ENCODE results near the gene LONP2. TPM values are rescaled to one million over a fixed set of nuclear protein-coding genes. Genes with fewer than 3 reads are reported as not detected.

The LONP2 gene
- polyA plus RNA-seq, 3 donors, result 21.5 to 35.6 (median 26.0) TPM

- Histone ChIP-seq H4K20me1 (ENCODE audit: insufficient read depth, low read length) (peaks cover 99% of the 10 kb centered on the region), H3K27me3 (ENCODE audit: control insufficient read depth in 2 of 2, insufficient read depth in 2 of 2, low read length in 2 of 2) (no peaks in the 10 kb centered on the region), H3K4me1 (ENCODE audit: control insufficient read depth in 1 of 2, insufficient read depth in 2 of 2, low read length in 2 of 2) (peaks cover 64 to 87% of the 10 kb centered on the region in 2 donors), H3K36me3 (replicated peaks in 1 of 2; ENCODE audit: control insufficient read depth in 1 of 2, insufficient read depth in 2 of 2, low read length in 2 of 2) (no peaks in the 10 kb centered on the region), H3K9ac (ENCODE audit: insufficient read depth, low read length, poor library complexity, severe bottlenecking) (no peak overlapping the region), H3K79me2 (ENCODE audit: insufficient read depth, low read length) (peaks cover 100% of the 10 kb centered on the region), H2AFZ (ENCODE audit: insufficient read depth, low read depth, low read length, poor library complexity, severe bottlenecking) (no peak overlapping the region), H3K9me3 (replicated peaks in 1 of 2; ENCODE audit: control insufficient read depth in 1 of 2, insufficient read depth in 1 of 2, low read length in 2 of 2) (no peaks in the 10 kb centered on the region), H3K4me2 (replicated peaks; ENCODE audit: extremely low read depth, low read length, poor library complexity, severe bottlenecking) (peak overlapping the region; percentile 54), H3K27ac (ENCODE audit: low read depth in 1 of 2, low read length in 2 of 2) (peak overlapping the region in 1 of 2 donors; percentile 65), H3K4me3 (replicated peaks in 1 of 3; ENCODE audit: low read depth in 2 of 3, low read length in 3 of 3) (peak overlapping the region in 1 of 3 experiments; percentile 55)
- WGBS (ENCODE audit: insufficient coverage), result no CpG with 5 or more reads among the region's 5 CpGs
- peaks cover 59% of the 10 kb centered on the region for H3K4me1 Mint-ChIP-seq
- H3K27ac Mint-ChIP-seq, result peak overlapping the region; percentile 74 to 97 (median 92)
- no peaks in the 10 kb centered on the region for H3K36me3 Mint-ChIP-seq
- no peaks in the 10 kb centered on the region for H3K9me3 Mint-ChIP-seq
- H3K27me3 Mint-ChIP-seq (ENCODE audit: low read depth in 3 of 3), result no peaks in the 10 kb centered on the region
- H3K4me3 Mint-ChIP-seq, result peak overlapping the region; percentile 52 to 79
- DNase-seq, result no peak
- TF ChIP-seq CTCF (IDR thresholded peaks at IDR 0.05), result no peak
- intact Hi-C loops (cut with micrococcal nuclease), result loop anchor here in 1 of 2 donors (5.0 kb wide), 1 partner anchor 179 kb away; no protein-coding TSS in a partner anchor
These were observed 134.2 kb downstream of the LONP2 start for GRCh38 chr16:48378276-48378675.

- Histone ChIP-seq H3K9ac (ENCODE audit: insufficient read depth, low read length, poor library complexity, severe bottlenecking) (no peak overlapping the region), H4K20me1 (ENCODE audit: insufficient read depth, low read length) (peaks cover 99% of the 10 kb centered on the region), H3K27me3 (ENCODE audit: control insufficient read depth in 2 of 2, insufficient read depth in 2 of 2, low read length in 2 of 2) (no peaks in the 10 kb centered on the region), H3K9me3 (replicated peaks in 1 of 2; ENCODE audit: control insufficient read depth in 1 of 2, insufficient read depth in 1 of 2, low read length in 2 of 2) (no peaks in the 10 kb centered on the region), H3K27ac (ENCODE audit: low read depth in 1 of 2, low read length in 2 of 2) (peak overlapping the region in 1 of 2 donors; percentile 65), H3K36me3 (replicated peaks in 1 of 2; ENCODE audit: control insufficient read depth in 1 of 2, insufficient read depth in 2 of 2, low read length in 2 of 2) (no peaks in the 10 kb centered on the region), H3K79me2 (ENCODE audit: insufficient read depth, low read length) (peaks cover 100% of the 10 kb centered on the region), H3K4me3 (replicated peaks in 1 of 3; ENCODE audit: low read depth in 2 of 3, low read length in 3 of 3) (peak overlapping the region in 1 of 3 experiments; percentile 55), H3K4me2 (replicated peaks; ENCODE audit: extremely low read depth, low read length, poor library complexity, severe bottlenecking) (peak overlapping the region; percentile 54), H2AFZ (ENCODE audit: insufficient read depth, low read depth, low read length, poor library complexity, severe bottlenecking) (no peak overlapping the region), H3K4me1 (ENCODE audit: control insufficient read depth in 1 of 2, insufficient read depth in 2 of 2, low read length in 2 of 2) (peaks cover 64 to 87% of the 10 kb centered on the region in 2 donors)
- peaks cover 65% of the 10 kb centered on the region for H3K4me1 Mint-ChIP-seq
- no peak for TF ChIP-seq CTCF (IDR thresholded peaks at IDR 0.05)
- WGBS (ENCODE audit: insufficient coverage), result no CpG with 5 or more reads among the region's 1 CpG
- H3K27me3 Mint-ChIP-seq (ENCODE audit: low read depth in 3 of 3), result no peaks in the 10 kb centered on the region
- intact Hi-C loops (cut with micrococcal nuclease), result loop anchor here in 1 of 2 donors (5.0 kb wide), 1 partner anchor 178 kb away; no protein-coding TSS in a partner anchor
- H3K36me3 Mint-ChIP-seq, result no peaks in the 10 kb centered on the region
- H3K4me3 Mint-ChIP-seq, result peak overlapping the region; percentile 52 to 79
- peak; percentile 66 to 88 (median 68) for DNase-seq
- H3K9me3 Mint-ChIP-seq, result no peaks in the 10 kb centered on the region
- peak overlapping the region; percentile 74 to 97 (median 92) for H3K27ac Mint-ChIP-seq
These were observed 134.7 kb downstream of the LONP2 start for GRCh38 chr16:48378836-48379235.
